GM10266 (cell line): ENCODE data around the gene HAO2.

ENCODE experiments used
- DNase-seq: peaks from one replicate; pipeline ENCODE4 v3.0.0; 2012; ENCODE audit errors: extremely low spot score
- TF ChIP-seq, protein P1 (sequence below): IDR thresholded peaks from 2 replicates; pipeline ENCODE4 v1.5.1; 2012; ENCODE audit warnings: mild to moderate bottlenecking, low read depth; ENCODE audit not compliant: control insufficient read depth, insufficient read depth; ENCODE audit errors: missing control alignments

HAO2 gene

DNA sequence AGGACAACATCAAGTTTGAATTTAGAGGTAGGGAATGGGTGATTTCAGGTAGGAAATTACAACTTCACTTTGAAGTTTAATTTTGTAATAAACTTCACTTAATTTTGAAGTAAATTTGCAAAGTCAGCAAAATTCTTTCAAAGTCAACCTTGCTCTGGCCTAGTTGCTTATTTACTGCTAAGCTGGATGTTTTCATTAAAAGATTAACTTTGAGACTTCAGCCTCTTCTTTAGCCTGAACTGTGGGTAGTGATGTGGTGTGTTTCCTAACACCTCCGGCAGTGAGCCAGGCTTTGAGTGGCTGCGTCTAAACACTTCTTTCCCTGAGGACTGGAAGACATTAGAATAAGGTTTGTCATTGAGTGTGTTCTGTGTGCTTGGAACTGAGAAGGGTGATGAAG, at the start of gene HAO2:
Gene HAO2, plus strand, starts transcription at position 232 of the 400 bp plus-strand sequence. CDS start 12,301 bp downstream, outside the sequence.
- TF ChIP-seq, protein P1, sequence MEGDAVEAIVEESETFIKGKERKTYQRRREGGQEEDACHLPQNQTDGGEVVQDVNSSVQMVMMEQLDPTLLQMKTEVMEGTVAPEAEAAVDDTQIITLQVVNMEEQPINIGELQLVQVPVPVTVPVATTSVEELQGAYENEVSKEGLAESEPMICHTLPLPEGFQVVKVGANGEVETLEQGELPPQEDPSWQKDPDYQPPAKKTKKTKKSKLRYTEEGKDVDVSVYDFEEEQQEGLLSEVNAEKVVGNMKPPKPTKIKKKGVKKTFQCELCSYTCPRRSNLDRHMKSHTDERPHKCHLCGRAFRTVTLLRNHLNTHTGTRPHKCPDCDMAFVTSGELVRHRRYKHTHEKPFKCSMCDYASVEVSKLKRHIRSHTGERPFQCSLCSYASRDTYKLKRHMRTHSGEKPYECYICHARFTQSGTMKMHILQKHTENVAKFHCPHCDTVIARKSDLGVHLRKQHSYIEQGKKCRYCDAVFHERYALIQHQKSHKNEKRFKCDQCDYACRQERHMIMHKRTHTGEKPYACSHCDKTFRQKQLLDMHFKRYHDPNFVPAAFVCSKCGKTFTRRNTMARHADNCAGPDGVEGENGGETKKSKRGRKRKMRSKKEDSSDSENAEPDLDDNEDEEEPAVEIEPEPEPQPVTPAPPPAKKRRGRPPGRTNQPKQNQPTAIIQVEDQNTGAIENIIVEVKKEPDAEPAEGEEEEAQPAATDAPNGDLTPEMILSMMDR: no peak
- DNase-seq: no peak

DNA sequence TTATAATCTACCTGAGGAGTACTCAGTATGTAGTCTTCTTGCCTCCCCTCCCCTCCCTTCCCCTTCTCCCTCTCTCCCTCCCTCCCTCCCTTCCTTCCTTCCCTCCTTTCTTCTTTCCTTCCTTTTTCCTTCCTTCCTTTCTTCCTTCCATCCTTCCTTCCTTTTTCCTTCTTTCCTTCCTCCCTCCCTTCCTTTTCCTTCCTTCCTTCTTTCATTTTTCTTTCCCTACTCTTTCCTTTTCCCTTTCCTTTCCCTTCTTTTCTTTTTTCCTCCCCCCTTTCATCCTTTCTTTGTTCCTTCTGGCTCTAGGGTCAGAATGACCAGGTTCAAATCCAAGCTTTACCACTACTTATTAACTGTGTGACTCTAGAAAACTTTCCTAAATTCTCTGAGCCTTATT, 48.5 kb upstream of the HAO2 start:
- no peak for DNase-seq
- TF ChIP-seq, protein P1: no peak

DNA sequence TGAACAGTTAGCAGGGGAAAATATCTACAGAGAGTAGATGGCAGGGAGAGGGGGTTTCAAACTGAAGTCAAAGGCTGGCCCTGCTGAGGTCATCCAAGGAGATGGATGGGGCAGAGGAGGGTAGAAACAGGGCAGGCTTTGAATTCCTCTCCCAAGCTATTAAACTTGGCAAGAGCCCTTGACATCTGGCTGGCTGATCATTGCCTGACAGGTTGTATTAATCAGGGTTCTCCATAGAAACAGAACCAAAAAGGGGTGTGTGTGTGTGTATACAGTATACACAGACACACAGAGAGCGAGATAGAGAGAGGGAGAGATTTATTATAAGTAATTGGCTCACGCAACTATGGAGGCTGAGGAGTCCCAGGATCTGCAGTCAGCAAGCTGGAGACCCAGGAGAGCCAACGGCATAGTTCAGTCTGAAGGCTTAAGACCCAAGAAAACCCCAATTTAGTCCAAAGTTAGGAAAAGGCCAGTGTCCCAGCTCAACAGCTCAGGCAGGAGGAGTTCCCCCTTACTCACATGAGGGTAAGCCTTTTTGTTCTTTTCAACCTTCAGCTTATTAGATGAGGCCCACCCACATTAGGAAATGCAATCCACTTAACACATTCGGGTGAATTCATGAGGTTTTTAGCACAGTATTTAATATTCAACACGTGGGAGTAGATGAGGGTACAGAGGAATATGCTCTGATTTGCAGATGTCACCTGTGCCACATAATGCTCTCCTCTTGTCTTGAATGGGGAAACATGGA, 46.7 kb upstream of the HAO2 start:
- TF ChIP-seq, protein P1: no peak
- DNase-seq: no peak

DNA sequence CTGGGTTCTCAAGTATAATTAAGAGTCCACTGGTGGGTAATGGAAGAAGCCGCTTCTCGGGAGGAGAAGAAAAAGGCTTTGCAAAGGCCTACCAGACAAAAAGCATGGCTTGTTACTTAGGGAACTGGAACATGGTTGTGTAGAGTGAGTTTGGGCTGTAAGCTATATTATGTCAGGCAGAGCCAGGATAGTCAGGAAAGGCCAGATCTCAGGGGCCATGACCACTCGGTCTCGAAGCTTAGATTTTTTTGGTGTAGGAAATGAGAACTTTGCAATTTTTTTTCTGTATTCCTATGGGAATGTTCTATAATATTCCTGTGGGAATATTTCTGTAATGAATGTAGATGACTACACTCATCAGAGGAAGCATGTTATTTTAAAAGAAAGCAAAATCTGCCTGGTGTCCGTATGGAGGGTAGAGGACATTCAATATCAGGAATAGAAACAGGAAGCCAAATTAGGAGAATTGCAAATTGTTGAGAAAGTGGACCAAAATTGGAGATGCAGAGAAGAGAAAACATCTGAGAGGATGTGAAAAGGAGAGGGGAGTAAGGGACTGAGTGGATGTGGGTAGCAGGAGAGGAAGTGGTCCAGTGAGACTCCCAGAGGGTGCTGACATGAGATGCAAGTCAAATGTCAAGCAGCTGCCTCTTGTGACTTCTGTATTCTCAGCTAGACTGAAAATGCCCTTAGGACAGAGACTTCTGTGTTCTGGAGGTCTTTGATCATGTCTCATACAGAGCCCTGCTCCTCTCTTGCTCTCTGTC, 45.2 kb upstream of the HAO2 start:
- TF ChIP-seq, protein P1: no peak
- peak; percentile 77 for DNase-seq

DNA sequence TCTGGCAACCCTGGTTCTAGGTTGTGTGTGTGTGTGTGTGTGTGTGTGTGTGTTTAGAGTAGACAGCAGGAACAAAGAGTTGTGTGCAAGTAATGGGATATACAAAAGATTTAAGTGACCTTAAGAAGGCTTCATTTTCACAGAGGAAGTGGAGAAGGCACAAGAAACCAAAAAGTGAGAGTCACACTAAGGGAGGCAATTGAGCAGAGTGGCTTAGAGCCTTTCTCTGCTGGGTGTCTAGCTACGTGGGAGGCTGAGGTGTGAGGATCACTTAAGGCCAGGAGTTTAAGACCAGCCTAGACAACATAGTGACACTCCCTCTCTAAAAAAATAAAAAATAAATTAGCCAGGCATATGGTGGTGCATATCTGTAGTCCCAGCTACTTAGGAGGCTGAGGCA, 44.4 kb upstream of the HAO2 start:
- TF ChIP-seq, protein P1: no peak
- no peak for DNase-seq

DNA sequence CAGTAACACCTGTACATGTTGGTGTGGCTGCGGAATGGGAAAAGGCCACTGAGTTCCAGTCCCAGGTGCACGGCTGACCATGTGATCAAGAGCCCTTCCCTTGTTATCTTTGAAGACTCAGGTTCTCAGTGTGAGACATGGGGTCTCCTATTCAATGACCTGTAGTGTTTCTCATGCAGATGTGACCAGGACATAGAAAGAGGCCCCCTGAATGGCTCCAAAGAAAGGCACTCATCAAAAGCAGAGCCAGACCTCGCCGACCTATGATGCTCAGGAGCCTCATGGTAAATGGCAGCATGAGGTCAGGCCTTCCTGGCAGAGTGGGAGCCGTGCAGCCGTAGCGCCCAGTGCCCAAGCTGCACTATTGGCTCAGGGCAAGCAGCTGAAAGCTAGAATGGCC, 42.3 kb upstream of the HAO2 start:
- no peak for DNase-seq
- TF ChIP-seq, protein P1: no peak

DNA sequence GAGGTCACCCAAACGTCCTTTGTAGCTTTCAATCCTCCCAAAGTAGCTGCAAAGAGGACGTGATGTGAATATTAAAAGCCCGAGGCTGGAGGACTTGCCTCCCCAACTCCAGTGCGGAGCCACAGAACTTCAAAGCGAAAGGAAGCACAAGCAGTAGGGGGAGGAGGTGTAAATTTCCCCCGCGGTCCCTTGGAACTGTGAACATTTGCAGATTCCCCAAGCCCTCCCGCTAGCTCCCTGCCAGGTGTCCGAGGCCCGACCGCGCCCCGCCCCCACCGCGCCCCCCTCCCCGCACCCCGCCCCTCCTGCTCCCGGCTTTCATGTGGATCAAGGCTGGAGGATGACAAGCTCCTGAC, 41.5 kb upstream of the HAO2 start:
- TF ChIP-seq, protein P1: no peak
- DNase-seq: no peak
